ENCODE data around the gene RNF217. TPM values are rescaled to one million over a fixed set of nuclear protein-coding genes. Genes with fewer than 3 reads are reported as not detected.
A peak's percentile ranks its signal among the peaks of the same experiment; 100 is the strongest.

RNF217 gene
- total RNA-seq, 2 donors from 2014 or later: 10.5 to 18.7 TPM

DNA sequence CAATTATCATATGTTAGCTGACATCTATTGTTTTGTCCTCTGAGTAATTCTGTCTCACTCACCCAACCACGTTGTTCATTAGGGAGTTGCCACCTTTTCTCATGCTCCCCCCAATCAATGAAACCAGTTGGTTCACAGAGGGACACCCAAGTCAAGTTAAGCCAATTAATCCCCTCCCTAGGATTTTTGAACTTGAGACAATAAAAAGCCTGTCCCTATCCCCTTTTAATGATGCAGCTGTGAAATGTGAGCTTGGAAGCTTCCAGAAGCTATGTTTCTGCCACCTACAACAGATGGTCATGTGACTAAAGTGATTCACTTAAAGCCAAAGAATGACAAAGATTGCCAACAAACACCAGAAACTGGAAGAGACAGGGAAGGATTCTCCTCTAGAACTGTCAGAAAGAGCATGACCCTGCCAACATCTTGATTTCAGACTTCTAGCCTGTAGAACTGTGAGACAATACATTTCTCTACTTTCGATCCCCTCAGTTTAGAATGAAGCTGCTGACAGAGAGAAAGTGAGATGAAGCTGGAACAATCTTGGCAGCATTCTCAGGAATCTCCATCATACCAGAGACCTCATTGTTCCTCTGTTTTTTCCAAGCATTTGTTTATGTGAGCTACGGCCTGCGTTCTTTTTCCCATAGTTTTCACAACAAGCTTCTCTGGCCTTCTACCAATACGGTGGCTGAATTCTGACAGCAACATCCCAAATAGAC lies 133.5 kb downstream of the RNF217 start:
- WGBS, 2 donors: 70 to 89% methylated on average over 5 of the region's 5 CpGs
- no peak for DNase-seq
- Histone ChIP-seq H3K9me3 (no peaks in the 10 kb centered on the region), H3K27me3 (no peaks in the 10 kb centered on the region), H3K4me1 (peaks cover 4% of the 10 kb centered on the region), H3K4me3 (no peak overlapping the region), H3K36me3 (replicated peaks in 1 of 2; ENCODE audit: insufficient read depth in 1 of 2, low read depth in 2 of 2) (no peaks in the 10 kb centered on the region), H3K27ac (no peak overlapping the region)
- no peak for ATAC-seq
- intact Hi-C loops (cut with DNase I): no loop called here
- TF ChIP-seq POLR2A (IDR thresholded peaks at IDR 0.05): no peak
- TF ChIP-seq, protein P1, sequence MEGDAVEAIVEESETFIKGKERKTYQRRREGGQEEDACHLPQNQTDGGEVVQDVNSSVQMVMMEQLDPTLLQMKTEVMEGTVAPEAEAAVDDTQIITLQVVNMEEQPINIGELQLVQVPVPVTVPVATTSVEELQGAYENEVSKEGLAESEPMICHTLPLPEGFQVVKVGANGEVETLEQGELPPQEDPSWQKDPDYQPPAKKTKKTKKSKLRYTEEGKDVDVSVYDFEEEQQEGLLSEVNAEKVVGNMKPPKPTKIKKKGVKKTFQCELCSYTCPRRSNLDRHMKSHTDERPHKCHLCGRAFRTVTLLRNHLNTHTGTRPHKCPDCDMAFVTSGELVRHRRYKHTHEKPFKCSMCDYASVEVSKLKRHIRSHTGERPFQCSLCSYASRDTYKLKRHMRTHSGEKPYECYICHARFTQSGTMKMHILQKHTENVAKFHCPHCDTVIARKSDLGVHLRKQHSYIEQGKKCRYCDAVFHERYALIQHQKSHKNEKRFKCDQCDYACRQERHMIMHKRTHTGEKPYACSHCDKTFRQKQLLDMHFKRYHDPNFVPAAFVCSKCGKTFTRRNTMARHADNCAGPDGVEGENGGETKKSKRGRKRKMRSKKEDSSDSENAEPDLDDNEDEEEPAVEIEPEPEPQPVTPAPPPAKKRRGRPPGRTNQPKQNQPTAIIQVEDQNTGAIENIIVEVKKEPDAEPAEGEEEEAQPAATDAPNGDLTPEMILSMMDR (IDR thresholded peaks at IDR 0.05): no peak

DNA sequence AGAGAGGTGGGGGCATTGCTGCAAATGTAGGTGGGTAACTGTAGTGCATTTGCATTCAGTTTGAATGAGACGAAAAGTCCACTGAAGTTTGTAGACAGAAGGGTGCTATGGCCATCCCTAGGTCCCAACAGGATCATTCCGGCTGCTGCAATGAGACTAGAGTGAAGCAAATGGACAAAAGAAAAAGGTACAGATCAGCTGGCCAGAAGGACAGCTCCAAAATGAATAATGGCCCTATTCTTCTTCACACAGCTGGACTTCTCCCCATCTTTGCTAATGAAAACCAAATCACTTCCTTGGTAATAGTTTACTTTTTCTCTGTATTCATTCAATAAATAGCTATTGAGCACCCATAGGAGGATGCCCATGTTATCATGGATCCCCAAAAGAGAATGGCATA lies 134.9 kb downstream of the RNF217 start:
- ATAC-seq (no peak), DNase-seq (no peak)
- Histone ChIP-seq H3K27ac (no peak overlapping the region), H3K27me3 (no peaks in the 10 kb centered on the region), H3K36me3 (replicated peaks in 1 of 2; ENCODE audit: insufficient read depth in 1 of 2, low read depth in 2 of 2) (no peaks in the 10 kb centered on the region), H3K4me3 (no peak overlapping the region), H3K4me1 (peaks cover 4% of the 10 kb centered on the region), H3K9me3 (no peaks in the 10 kb centered on the region)
- TF ChIP-seq, protein P1 (IDR thresholded peaks at IDR 0.05): no peak
- TF ChIP-seq POLR2A (IDR thresholded peaks at IDR 0.05): no peak
- intact Hi-C loops (cut with DNase I): no loop called here
- 61 to 91% methylated on average over 2 of the region's 2 CpGs for WGBS, 2 donors

DNA sequence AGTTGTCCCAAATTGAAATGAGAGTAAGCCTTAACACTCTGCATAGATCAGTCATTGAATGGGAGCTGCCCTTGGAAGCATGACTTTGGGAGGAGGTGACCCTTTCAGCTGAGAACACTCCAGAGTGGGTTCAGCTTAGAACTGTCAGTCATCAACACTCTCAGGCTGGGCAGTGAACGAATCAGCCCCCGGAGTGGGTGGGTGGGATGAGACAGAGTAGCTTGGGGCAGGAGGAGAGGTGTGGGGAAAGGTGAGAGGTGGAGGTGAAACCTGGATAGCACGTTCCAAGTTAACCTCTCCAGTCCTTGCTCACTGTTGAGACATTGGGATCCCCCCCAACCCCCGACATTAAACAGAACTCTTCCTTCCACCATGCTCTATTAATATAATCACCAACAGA lies 136.0 kb downstream of the RNF217 start:
- TF ChIP-seq, protein P1 (IDR thresholded peaks at IDR 0.05): no peak
- TF ChIP-seq POLR2A (IDR thresholded peaks at IDR 0.05): no peak
- Histone ChIP-seq H3K27ac (no peak overlapping the region), H3K27me3 (no peaks in the 10 kb centered on the region), H3K4me1 (peaks cover 4% of the 10 kb centered on the region), H3K36me3 (replicated peaks in 1 of 2; ENCODE audit: insufficient read depth in 1 of 2, low read depth in 2 of 2) (no peaks in the 10 kb centered on the region), H3K4me3 (no peak overlapping the region), H3K9me3 (no peaks in the 10 kb centered on the region)
- WGBS, 2 donors: 82 to 84% methylated on average over 4 of the region's 4 CpGs
- intact Hi-C loops (cut with DNase I): no loop called here
- no peak for DNase-seq
- ATAC-seq: no peak

DNA sequence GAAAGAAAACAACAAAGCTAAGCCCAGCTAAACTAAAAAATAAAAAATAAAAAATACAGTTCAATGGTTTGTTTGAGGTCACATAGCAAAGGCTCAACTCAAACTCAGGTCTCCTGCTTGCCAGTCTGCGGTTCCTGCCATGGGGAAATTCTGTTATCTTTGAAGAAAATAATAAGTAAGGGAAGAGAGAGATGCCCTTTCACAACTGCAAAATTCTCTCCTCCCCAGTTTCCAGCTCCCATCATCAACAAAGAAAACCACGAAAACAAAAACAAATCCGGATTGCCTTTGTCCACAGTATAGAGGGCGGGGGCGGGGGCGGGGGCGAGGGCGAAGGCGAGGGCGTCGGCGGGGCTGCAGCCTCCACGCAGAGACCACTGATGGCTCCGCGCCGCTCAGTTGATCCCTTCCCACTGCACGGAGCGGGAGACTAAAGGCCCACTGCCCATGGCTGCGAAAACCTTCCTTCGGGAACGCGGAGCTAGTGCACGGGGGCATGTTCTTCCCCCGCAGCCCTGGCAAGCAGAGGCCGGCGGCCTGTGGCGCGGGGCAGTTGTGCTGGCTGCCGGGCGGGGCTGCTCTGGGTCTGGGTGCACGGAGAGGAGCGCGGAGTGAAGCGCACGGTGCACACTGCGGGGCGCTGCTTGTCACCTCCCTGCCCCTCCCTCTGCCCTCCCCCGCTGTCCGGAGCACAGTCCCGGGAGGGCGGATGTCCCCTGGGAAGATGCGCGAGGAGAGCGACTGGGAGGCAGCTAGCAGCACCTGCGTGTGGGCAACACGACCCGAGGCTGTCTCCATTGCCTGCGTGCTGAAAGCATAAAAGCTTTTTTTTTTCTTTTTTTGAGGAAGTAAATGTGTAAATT lies 137.2 kb downstream of the RNF217 start:
- 1 to 2% methylated on average over 25 to 48 of the region's 48 CpGs for WGBS, 2 donors

More for the DNA sequence above, 137.2 kb downstream of the RNF217 start:
- intact Hi-C loops (cut with DNase I): no loop called here
- Histone ChIP-seq H3K9me3 (no peaks in the 10 kb centered on the region), H3K27me3 (no peaks in the 10 kb centered on the region), H3K4me1 (peaks cover 4% of the 10 kb centered on the region), H3K27ac (no peak overlapping the region), H3K36me3 (replicated peaks in 1 of 2; ENCODE audit: insufficient read depth in 1 of 2, low read depth in 2 of 2) (no peaks in the 10 kb centered on the region), H3K4me3 (peak overlapping the region in 1 of 2 donors; percentile 24)
- TF ChIP-seq POLR2A (IDR thresholded peaks at IDR 0.05): no peak
- TF ChIP-seq, protein P1 (IDR thresholded peaks at IDR 0.05): no peak
- peak; percentile 35 to 64 (median 39) for DNase-seq
- peak; percentile 77 for ATAC-seq

All from body of pancreas (tissue), 4 donors.